ENCODE measurements around the gene PEF1. TPM values are rescaled to one million over a fixed set of nuclear protein-coding genes. Genes with fewer than 3 reads are reported as not detected.

The PEF1 gene
- total RNA-seq, 1 donor from 2014 or later = 76.9 TPM

DNA sequence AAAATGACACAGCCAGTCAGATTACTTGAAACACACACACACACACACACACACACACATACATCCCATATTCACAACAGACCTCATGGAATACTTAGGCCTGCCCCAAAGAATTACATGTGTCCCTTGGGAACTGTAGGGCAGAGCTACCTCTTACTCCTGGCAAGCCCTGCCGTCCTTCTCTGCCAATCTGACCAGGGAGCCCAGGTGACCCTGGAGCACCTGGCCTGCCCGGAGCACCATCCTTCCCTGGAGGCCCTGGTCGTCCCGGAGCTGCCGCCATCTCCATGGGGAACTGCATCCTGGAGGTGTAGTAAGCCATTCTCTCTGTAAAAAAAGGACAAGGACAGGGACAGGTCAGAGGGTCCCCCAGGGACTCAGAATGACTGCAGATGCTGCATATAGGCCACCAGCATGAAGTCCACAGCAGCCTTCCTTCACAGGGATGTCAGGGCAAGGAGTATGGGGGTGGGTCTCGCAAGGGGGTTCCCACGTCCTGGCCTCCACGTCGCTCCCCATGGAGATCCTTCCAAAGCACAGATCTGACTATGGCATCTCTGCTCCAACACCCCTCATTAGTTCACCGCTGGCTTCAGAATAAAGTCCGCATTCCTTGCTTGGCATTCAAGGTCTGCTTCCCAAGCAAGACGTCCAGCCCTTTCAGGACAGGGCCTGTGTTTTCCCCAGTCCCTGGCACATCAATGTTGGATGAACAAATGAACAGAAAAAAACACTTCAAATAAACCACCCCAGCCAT is 9.2 kb upstream of the PEF1 start:
- DNase-seq (ENCODE audit: low spot score) = no peak

DNA sequence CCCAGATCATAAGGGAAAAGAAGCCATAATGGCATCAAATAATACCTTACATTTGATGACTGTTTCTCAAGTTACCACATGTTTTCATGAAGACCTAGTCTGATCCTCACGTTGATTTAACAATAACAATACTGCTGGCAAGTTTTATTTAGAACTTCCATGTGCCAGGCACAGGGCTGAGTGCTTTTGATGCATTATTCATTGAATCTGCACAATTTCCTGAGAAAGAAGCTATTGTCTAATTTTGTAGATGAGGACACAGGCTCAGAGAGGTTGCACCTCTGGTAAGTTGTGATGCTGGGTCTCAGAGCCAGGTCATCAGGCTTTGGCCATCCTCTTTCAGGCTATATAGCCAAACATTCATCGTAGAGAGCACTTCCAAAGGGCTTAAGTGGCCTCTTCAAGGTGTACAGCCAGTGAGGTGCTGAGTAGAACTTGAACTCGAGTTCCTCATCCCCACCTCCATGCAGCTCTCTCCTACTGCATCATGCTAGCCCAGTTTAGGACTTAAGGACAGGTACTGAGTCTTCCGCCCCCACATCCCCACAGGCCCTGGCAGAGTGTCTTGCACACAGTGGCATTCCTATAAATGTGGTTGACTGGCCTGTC is 8.3 kb upstream of the PEF1 start:
- DNase-seq (ENCODE audit: low spot score) = no peak

DNA sequence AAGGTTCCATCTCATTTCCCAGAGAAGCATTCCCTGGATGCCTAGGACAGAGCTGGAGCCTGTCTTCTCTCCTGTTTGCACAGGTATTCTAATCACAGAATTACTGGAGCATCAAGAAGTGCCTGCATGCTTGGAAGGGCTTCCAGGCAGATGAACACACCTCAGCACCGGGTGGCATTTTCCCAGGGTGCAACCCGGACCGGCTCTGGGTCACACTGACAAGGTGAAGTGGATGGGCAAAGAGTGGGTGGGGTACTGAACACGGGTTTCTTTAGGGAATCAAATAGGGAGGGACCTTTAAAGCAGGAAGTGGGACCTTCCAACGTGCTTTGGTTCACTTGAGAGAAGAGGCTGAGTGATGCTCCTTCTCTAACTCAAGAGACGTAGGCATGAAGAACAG is 7.1 kb upstream of the PEF1 start:
- no peak for DNase-seq (ENCODE audit: low spot score)

DNA sequence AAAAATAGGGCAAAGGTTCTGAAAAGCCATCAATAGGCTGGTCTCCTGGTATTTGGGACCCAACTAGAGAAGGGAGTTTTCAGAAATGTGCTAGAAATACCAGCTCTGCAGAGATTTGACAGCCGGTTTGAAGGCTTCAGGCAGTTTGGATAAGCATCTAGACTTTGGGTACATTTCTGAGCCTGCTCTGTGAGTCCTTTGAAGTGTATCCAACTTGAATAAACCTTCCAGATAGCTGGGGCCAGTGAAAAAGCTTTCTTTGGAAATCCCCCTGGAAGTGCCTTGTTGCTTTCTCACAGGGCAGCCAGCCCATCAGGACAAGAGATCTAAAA is 6.4 kb upstream of the PEF1 start:
- no peak for DNase-seq (ENCODE audit: low spot score)

DNA sequence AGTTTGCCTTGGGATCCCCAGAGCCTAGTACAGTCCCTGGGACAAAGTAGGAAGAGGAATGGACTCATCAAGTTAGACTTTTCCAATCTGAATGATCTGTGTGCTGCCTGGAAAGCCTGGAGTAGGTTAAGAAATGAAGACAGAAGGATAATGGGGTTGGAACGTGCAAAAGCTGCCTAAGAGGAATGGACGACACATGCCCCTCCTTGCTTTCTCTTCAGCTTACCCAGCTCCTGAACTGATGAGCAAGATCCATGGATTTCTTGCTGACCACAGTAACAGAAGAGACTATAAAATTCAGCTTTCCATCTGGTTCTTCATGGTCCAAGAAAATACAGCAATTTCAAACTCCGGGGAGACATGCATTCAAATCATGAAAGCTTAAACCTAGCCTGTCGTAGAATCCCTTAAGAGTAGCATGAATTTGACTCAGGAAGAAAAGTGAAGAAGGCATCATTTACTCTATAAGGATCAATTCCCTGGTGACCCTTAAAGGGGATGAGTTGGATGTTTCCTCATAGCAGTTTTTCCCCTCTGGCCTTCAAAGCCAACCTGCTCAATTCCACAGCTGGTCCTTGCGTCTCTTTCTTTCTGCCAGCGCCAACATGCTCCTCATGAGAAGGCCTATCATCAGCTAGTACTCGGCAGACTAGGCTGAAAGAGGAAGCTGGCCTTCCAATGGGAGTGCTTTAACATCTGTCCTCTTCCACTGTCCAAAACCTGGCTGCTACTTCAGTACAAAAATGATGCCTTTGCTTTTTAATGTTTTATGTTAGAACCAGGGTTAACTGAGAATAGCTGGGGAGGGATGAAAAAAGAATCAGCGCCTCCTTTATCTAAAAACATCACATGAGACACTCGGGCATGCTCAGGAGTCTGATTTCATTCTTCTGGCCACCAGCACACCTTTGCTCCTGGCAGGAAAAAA is 5.7 kb upstream of the PEF1 start:
- no peak for DNase-seq (ENCODE audit: low spot score)

DNA sequence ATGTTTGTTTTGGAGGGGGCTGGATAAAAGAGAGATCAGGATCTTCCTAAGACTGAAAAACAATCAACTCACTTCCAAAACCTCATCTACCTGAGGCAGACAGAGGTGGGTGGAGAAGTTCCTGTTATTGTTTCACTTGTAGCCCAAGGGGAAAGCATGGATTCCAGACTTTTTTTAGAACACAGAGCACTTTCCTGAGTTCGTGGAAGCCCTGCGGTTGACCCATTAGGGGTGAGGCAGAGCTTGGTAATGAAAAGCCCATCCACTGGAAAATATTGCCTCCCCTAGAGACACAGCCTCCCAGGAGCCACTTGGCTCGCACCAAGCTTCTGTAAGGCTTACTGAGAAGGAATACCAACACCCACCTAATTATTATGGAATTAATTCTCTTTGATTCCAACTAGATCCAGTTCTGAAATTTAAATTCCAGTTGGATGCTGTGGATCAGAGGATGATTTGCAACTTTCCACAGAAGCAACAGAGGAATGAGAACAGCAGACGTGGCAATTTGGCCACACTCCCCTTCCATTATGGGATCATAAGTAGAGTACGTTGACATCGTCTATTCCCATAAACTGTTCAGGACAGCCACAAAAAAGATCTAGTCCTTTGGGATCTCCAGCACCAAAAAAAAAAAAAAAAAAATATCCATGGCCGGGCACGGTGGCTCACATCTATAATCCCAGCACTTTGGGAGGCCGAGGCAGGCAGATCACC is 4.1 kb upstream of the PEF1 start:
- no peak for DNase-seq (ENCODE audit: low spot score)

DNA sequence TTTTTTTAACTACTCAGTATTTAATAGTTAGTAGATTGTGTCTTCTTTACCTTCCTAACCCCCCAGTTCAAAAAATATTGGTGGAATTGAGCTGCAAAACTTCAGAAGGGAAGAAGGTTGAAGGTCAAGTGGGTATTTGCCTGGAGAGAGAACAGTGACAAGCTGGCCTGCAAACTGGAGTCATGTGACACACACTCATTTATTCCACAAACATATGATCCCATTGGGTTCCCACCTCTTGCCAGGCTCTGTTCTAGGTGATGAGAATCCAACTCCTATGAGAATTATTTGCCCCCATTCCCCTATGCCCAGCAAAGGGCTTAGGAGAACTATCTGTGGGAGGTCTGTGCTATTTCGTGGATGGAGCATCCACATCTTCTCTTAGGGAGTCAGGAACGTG is 3.5 kb upstream of the PEF1 start:
- DNase-seq (ENCODE audit: low spot score) = no peak

DNA sequence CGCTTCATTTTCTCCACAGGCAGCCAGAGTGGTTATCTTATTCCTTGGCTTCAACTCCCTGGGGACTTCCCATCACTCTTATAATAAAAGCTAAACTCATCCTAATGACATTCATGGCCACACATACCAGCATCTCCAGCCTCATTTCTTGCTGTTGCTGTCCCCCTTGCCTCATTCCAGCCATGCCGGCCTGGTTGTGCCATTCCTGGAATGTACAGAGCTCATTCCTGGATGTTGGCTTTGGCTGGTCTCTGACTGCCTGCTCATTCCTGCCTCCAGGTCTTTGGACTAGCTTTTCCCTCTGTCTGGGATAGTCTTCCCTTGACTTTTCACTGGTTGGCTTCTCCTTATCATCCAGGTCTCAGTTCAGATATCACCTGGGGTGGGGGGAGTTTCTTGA is 2.4 kb upstream of the PEF1 start:
- no peak for DNase-seq (ENCODE audit: low spot score)

DNA sequence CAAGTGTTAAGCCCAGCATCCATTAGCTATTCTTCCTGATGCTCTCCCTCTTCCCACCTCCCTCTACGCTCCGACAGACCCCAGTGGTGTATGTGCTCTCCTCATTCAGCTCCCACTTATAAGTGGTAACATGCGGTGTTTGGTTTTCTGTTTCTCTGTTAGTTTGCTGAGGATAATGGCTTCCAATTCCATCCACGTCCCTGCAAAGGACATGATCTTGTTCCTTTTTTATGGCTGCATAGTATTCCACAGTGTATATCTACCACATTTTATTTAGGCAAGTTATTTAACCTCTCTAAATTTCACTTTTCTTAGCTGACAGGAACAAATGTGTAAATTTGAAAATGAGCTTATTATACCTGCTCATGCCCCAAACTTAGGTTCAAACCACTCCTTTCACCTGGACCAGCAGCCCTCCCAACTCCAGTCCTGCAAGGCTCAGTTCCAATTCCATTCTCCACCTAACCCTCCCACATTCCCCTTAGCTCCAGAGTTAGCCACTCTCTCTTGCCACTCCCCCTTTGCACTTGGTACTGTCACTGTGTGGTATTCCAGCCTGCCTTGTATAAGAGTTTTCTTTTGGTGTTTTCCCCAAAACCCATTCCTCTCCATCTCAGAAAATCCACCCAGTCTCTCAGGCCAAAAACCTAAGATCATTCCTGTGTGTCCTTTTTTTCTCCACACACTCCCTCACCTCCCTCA is 1.7 kb upstream of the PEF1 start:
- no peak for DNase-seq (ENCODE audit: low spot score)

DNA sequence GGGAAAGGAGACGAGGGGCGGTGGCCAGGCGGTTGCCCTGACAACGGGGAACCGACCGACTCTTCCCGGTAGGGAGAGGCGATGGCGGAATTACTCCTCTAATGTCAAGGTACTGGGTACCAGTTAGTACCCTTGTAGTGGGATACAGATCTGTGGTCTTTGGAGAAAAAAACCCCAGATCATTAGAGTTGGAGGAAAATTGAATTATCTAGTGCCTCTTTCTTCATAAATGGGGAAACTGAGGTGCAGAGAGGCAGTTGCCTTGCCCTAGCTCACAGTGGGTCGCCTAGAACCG is 545 bp upstream of the PEF1 start:
- DNase-seq (ENCODE audit: low spot score) = no peak

DNA sequence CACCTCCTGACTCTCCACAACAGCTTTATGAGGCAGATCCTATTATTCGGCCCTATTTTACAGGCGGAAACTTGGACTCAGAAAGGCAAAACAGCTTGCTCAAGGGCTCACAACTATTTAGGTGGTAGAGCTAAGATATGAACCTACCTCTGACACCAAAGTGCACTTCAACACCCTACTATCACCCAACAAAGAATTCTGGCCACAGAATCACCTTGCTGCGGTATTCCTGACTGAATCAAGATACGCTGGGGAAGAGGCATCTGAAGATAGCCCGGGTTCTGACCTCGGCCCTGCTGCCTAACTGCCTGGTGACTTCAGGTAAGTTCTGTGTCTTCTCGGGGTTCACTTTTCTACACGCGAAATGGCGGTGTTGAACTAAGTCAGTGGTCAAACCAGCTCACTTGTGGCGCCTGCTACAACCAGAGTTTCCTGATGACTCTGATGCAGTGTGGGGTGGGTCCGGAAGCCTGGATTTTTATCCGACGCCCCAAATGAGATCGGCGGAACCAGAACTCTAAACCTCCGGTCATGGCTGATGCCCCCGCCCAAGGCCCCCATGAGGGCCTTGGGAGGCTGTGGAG is 608 bp downstream of the PEF1 start:
- no peak for DNase-seq (ENCODE audit: low spot score)

DNA sequence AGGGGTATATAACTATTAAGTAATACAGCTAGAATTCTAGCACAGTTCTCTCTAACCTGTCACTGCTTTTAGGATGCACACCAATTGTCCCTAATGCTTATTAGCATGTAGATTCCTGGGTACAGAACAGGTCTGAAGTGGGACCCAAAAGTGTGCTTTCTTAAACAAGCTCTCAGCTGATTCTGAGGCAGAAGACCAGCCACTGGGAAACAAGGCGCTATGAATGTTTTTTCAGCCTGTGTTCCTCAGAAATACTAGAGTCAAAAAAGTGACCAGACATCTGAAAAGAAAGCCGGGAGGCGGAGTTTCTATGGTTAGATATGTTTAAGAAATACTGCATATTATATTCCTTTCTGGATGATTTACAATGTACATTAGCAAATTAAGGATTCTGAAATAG is 1.8 kb downstream of the PEF1 start:
- DNase-seq (ENCODE audit: low spot score) = no peak

DNA sequence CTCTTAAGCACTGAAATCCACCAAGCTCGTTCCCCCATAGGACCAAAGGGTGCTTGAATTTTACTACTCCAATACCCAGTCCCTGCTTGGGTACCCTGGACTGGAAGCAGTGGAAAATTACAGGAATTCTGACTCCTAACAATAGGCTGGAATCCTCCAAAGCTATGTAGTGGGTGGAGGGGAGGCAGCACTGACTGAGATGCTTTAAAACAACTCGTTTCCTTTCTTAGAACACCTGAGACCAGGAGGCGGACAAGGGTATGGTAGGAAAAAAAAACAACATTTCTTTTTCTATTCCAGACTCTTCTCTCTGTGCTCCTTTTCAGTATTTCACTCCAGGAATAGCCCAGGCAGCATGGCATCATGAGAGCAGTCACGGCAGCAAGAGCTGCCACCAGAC is 2.3 kb downstream of the PEF1 start:
- DNase-seq (ENCODE audit: low spot score) = no peak

DNA sequence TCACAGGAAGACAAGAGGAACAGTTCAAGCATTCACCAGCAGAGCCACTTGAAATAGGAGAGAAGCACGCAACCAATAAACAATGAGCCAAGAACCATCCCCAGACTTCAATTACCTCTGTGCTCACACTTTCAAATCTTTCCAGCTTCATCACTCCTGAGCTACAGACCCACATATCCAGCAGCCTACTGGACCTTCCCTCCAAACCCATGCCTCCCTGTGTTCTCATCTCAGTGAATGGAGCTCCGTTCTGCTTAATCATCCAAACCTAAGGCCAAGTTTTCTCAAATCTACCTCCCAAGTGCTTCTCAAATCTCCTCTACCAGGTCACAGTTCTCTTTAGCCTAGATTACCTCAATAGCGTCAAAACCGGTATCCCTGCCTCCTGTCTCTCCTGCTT is 3.7 kb downstream of the PEF1 start:
- DNase-seq (ENCODE audit: low spot score) = no peak

DNA sequence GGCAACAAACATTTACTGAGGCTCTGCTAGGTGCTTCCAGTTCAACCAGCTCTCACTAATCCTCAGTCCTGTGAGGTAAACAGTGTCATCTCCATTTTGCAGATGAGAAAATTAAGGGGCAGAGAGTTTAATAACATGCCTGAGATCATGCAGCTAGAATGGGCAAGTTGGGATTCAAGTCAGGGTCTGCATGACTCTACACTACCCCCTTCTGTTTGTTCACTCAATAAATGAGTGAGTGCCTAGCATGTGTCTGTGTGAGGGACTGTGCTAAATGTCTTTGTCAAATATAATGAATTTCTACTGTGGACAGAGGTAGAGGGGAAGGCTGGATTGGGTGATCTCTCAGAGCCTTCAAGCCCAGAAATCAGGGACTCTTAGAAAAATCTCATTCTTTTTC is 4.5 kb downstream of the PEF1 start:
- no peak for DNase-seq (ENCODE audit: low spot score)

DNA sequence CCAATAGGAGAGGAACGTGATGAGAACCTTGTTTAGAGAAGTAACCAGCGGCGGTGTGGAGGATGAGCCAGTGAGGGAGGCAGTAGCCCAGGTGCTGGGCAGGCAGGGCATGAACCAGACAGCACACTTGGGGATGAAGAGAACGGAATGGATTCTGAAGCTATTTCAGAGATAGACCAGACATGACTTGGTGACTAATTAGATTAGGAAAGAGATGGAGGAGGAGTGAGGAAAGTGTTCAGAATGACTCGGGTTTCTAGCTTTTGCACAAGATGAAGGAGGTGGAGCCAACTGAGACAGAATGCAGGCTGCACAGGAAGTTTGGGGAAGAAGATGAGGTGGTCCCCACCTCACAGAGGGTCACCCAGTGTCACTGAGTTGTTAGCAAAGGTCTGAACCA is 5.1 kb downstream of the PEF1 start:
- no peak for DNase-seq (ENCODE audit: low spot score)

DNA sequence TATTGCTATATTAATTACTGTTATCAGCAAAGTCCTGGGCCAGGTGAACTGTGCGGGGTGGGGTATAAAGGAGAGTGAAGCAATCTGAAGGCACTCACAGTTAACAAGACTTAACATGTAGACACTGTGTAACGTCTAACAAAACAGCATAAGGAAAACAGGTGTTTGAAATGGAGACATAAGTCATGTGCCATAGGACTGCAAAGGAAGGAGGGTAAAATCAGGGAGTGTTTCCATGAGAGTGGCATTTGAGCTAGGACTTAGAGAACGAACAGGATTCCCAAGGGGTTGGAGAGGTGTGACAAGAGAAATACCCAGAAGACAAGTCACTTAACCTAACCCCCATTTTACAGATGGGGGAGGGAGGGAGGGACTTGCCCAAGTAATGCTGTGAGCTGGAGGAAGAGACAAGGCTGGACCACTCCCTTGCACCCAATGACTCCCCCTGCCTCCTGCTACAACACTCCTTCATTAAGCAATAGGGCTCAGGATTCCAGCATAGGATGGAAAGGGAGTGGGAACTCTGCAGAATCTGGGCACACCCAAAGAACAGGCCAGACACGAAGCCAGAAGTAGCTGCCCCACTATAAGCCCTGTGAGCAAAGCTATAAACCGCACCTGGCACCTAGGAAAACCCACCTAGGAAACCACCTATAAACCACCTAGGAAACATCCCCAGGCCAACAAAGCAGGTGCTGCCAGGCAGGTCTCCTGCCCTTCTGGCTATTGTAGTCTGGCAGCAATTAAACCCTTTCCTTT is 6.6 kb downstream of the PEF1 start:
- DNase-seq (ENCODE audit: low spot score) = no peak

DNA sequence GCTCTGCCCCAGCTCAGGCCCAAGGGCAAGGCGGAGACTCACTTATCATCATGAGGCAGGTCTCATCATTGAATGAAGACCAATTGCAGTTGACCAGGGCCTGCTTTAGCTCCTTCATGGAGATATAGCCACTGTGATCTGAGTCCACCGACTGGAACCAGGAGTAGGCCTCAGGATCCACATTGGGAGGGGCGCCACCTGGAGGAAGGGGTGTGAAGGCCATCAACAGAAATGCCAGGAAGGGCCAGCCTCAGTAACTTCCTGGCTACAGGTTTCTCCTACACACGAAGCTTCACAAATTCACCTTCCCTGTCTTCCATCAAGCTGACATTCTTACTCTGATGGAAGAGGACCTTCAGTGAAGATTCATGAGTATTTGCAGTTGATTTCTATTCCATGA is 11.6 kb downstream of the PEF1 start:
- no peak for DNase-seq (ENCODE audit: low spot score)

DNA sequence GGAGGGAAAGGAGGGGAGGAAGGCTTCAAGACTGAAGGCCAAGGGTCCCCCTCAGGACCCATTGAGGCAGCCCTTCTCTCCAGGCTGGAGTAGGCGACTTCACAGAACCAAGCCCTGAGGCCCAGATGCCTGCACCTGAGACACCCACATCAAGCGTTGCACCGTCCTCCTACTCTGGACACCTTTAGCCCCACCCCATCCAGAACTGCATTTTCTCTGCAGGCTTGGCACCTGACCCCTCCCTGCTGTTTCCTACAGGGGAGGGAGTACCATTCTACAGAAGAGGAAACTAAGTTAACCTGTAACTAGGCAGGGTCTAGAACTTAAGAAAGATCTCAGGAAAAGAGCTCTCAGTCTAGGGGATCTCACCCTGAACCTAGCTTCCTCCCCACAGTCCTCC is 12.0 kb downstream of the PEF1 start:
- DNase-seq (ENCODE audit: low spot score) = no peak

DNA sequence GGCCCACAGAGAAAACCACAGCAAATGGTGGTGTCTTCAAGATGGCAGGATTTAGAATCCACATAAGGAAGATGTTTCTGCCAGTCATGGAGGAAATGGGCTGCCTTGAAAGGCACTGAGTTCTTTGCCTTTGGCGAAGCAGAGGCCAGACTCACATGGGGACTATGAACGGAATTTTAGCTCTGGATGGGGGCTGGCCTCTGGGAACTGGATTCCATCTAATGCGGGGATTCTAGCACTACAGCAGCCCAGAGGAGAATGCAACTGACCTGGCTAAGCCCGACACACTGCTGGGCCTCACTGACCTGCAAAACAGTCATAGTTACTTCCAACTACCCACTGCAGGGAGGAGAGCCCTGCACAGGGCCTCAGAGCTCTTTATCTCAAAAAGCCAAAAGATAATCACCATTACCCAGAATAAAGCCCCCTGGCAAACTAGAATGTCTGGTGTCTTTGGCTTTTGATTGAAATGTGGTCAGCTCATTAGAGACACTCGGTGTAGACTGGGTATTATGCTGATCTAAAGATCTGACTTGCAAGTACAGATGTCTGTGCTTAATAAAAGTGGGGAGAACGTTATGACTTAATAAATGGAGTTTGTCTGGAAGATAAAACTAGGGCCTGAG is 15.6 kb downstream of the PEF1 start:
- DNase-seq (ENCODE audit: low spot score) = no peak
